SK-N-MC (cell line): ENCODE measurements around the gene ASIC2.

Experiments
- EZH2 ChIP-seq: fragments of 200-600 bp; sonication (generic); IDR thresholded peaks from one replicate; pipeline ENCODE4 v1.6.1; 2017; ENCODE audit warnings: antibody characterized with exemption
- POLR2AphosphoS5 ChIP-seq: IDR thresholded peaks from 2 replicates; pipeline ENCODE4 v1.6.1; 2012; ENCODE audit warnings: mild to moderate bottlenecking, low read depth, low read length, borderline replicate concordance

GRCh38 chr17:33014751-33015150 is 278.3 kb downstream of the ASIC2 start:
- TF ChIP-seq EZH2 = no peak
- TF ChIP-seq POLR2AphosphoS5 = no peak
